ENCODE measurements around the gene HAPLN3. TPM values are rescaled to one million over a fixed set of nuclear protein-coding genes. Genes with fewer than 3 reads are reported as not detected.

HAPLN3 gene
- polyA plus RNA-seq, 1 donor (not counting 4 experiments of a cell fraction or from before 2014, with no cell fraction given) = 1.4 TPM

- H3K27ac ChIP-seq (ENCODE audit: control insufficient read depth, insufficient read depth, low read length) = no peak overlapping the region
- H3K4me2 ChIP-seq (ENCODE audit: control insufficient read depth, extremely low read depth, insufficient read depth, low read depth, low read length) = no peak overlapping the region
- no peaks in the 10 kb centered on the region for H3K79me2 ChIP-seq (ENCODE audit: control insufficient read depth, insufficient read depth, low read length)
- H3K4me3 ChIP-seq (ENCODE audit: control insufficient read depth in 2 of 3, extremely low read depth in 1 of 3, insufficient read depth in 2 of 3, low read depth in 1 of 3, low read length in 3 of 3) = no peak overlapping the region
- H3K4me1 ChIP-seq (ENCODE audit: control insufficient read depth, extremely low read depth, insufficient read depth, low read length) = no peaks in the 10 kb centered on the region
- H2AFZ ChIP-seq (ENCODE audit: control insufficient read depth, low read length) = no peak overlapping the region
- no peaks in the 10 kb centered on the region for H3K27me3 ChIP-seq (ENCODE audit: control insufficient read depth, extremely low read depth, insufficient read depth, low read length)
- TF ChIP-seq CTCF (optimal IDR thresholded peaks at IDR 0.05 in 1 of 3, IDR thresholded peaks at IDR 0.05 in 1 of 3, conservative IDR thresholded peaks at IDR 0.05 in 1 of 3; ENCODE audit: extremely low read depth in 1 of 3, insufficient read depth in 2 of 3, low read length in 3 of 3) = no peak
- no peak for TF ChIP-seq EZH2 (IDR thresholded peaks at IDR 0.05; ENCODE audit: low read length)
- H3K9ac ChIP-seq (ENCODE audit: control insufficient read depth, extremely low read depth, insufficient read depth, low read length) = no peak overlapping the region
- no peaks in the 10 kb centered on the region for H3K9me1 ChIP-seq (ENCODE audit: control insufficient read depth, extremely low read depth, insufficient read depth, low read length)
- no peaks in the 10 kb centered on the region for H4K20me1 ChIP-seq (ENCODE audit: control insufficient read depth, extremely low read depth, insufficient read depth, low read length)
- no peaks in the 10 kb centered on the region for H3K9me3 ChIP-seq (ENCODE audit: control insufficient read depth, low read depth, low read length)
- FAIRE-seq (no peak), DNase-seq (ENCODE audit: low read depth, low spot score) (no peak)
- no peaks in the 10 kb centered on the region for H3K36me3 ChIP-seq (ENCODE audit: control insufficient read depth in 2 of 2, extremely low read depth in 1 of 2, insufficient read depth in 2 of 2, low read length in 2 of 2)
- dilution Hi-C loops (cut with MboI; ENCODE audit: extremely low pct_ligation_motif_present, low sequenced_read_pairs) = no loop called here
Measured at GRCh38 chr15:88888719-88889118, 6.6 kb downstream of the HAPLN3 start.

- no peaks in the 10 kb centered on the region for H3K36me3 ChIP-seq (ENCODE audit: control insufficient read depth in 2 of 2, extremely low read depth in 1 of 2, insufficient read depth in 2 of 2, low read length in 2 of 2)
- peaks cover 4% of the 10 kb centered on the region for H3K4me1 ChIP-seq (ENCODE audit: control insufficient read depth, extremely low read depth, insufficient read depth, low read length)
- H4K20me1 ChIP-seq (ENCODE audit: control insufficient read depth, extremely low read depth, insufficient read depth, low read length) = no peaks in the 10 kb centered on the region
- no peak overlapping the region for H3K4me2 ChIP-seq (ENCODE audit: control insufficient read depth, extremely low read depth, insufficient read depth, low read depth, low read length)
- no peak overlapping the region for H2AFZ ChIP-seq (ENCODE audit: control insufficient read depth, low read length)
- H3K79me2 ChIP-seq (ENCODE audit: control insufficient read depth, insufficient read depth, low read length) = no peaks in the 10 kb centered on the region
- TF ChIP-seq CTCF (optimal IDR thresholded peaks at IDR 0.05 in 1 of 3, IDR thresholded peaks at IDR 0.05 in 1 of 3, conservative IDR thresholded peaks at IDR 0.05 in 1 of 3; ENCODE audit: extremely low read depth in 1 of 3, insufficient read depth in 2 of 3, low read length in 3 of 3) = no peak
- TF ChIP-seq EZH2 (IDR thresholded peaks at IDR 0.05; ENCODE audit: low read length) = no peak
- no peaks in the 10 kb centered on the region for H3K9me3 ChIP-seq (ENCODE audit: control insufficient read depth, low read depth, low read length)
- dilution Hi-C loops (cut with MboI; ENCODE audit: extremely low pct_ligation_motif_present, low sequenced_read_pairs) = no loop called here
- H3K27ac ChIP-seq (ENCODE audit: control insufficient read depth, insufficient read depth, low read length) = no peak overlapping the region
- no peaks in the 10 kb centered on the region for H3K9me1 ChIP-seq (ENCODE audit: control insufficient read depth, extremely low read depth, insufficient read depth, low read length)
- H3K4me3 ChIP-seq (ENCODE audit: control insufficient read depth in 2 of 3, extremely low read depth in 1 of 3, insufficient read depth in 2 of 3, low read depth in 1 of 3, low read length in 3 of 3) = no peak overlapping the region
- FAIRE-seq = no peak
- H3K27me3 ChIP-seq (ENCODE audit: control insufficient read depth, extremely low read depth, insufficient read depth, low read length) = no peaks in the 10 kb centered on the region
- H3K9ac ChIP-seq (ENCODE audit: control insufficient read depth, extremely low read depth, insufficient read depth, low read length) = no peak overlapping the region
- DNase-seq (ENCODE audit: low read depth, low spot score) = no peak
Measured at GRCh38 chr15:88887068-88887580, 8.2 kb downstream of the HAPLN3 start.
